IMR-90 (cell line): Measurements from ENCODE around the gene LY6G6F.

Experiments
- BHLHE40 ChIP-seq: fragments of 150-350 bp; IDR thresholded peaks from 2 replicates; pipeline ENCODE4 v1.6.1; 2016; ENCODE audit warnings: mild to moderate bottlenecking, low read depth, low read length
- CTCF ChIP-seq: conservative IDR thresholded peaks from 2 replicates; pipeline ENCODE4 v1.5.1; 2012; ENCODE audit warnings: mild to moderate bottlenecking, low read depth, low read length, improper control_type of control experiment
- FOS ChIP-seq: fragments of 150-350 bp; IDR thresholded peaks from 2 replicates; pipeline ENCODE4 v1.6.1; 2016; ENCODE audit warnings: low read depth, low read length
- MXI1 ChIP-seq: IDR thresholded peaks from 2 replicates; pipeline ENCODE4 v1.6.1; 2012; ENCODE audit warnings: low read depth, mild to moderate bottlenecking, low read length, moderate library complexity, borderline replicate concordance
- POLR2A ChIP-seq: IDR thresholded peaks from 2 replicates; pipeline ENCODE4 v1.6.1; 2012; ENCODE audit warnings: mild to moderate bottlenecking, low read depth, low read length
- RFX5 ChIP-seq: IDR thresholded peaks from 2 replicates; pipeline ENCODE4 v1.8.0; 2012; ENCODE audit warnings: low read depth, mild to moderate bottlenecking, low read length, moderate library complexity

- TF ChIP-seq CTCF (no peak), BHLHE40 (no peak), POLR2A (no peak), RFX5 (no peak), MXI1 (no peak), FOS (no peak)
Observed at GRCh38 chr6:31730631-31731086, 24.0 kb downstream of the LY6G6F start.
